Hippocampal formation (tissue), 2 donors: ENCODE results near the gene FJX1.

ENCODE experiments used
- DNase-seq, 2 donors: peaks; one replicate each; lab custom pipeline; 2025; lab: John Stamatoyannopoulos, UW

The FJX1 gene

DNA sequence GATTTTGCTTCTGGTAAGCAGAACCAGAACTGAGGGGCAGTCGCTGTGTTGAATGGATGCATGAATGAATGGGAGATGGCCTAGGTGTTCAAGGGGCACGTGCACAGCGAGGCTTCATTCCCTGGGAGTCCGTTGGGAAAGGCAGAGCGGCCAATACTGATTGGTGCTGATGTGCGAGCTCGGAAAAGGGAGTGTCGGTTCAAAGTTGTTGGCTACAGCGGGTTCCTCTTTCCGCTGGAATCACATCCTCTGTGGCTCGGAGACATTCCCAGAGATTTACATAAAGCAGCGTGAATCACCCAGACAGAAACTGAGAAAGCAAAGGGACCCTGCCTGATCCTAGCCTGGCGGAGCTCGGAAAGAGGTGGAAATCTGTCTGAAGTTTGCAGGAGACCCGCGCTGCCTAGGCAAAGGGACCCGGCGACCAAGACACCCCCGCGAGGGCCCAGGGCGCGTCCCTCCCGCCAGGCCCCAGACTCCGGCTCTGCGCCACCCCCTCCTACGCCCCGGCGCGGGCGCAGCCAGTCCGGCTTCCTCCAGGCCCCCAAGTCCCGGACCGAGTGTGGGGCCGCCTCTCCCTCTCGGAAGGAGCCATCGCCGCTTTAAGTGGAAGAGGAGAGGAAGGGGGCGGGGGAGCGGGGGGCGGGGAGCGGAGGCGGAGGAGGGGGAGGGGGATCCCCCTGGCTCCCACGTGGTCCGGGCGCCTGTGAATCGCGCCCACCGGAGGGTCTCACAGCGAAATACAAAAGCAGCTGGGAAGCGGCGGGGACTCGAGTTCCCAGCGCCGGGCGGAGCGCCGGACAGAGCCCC is at the start of gene FJX1:
TSS of gene FJX1 (plus strand) at position 774 of the 810 bp plus-strand sequence. CDS start 177 bp downstream, outside the sequence.
- peak; percentile 48 to 56 for DNase-seq

DNA sequence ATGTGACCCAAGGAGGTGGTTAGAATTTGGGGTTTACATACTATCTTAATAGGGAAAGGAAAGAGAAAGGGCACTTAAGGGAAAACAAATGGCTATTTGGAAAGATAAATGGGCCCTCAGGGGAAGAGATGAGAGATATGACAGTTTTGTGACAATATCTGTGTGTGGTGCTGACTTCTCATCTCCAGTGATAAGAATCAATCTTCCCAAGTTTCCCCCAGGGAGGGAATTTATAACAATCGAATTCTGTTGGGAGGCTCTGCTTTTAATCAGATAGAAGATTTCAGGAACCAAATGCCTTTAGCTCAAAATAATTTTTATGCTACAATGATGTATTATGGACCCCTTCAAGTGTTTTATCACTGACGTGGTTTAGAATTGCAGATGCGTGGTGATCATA is 46.6 kb upstream of the FJX1 start:
- no peak for DNase-seq

- DNase-seq, result no peak
These were observed 38.5 kb upstream of the FJX1 start for GRCh38 chr11:35579557-35580396.

DNA sequence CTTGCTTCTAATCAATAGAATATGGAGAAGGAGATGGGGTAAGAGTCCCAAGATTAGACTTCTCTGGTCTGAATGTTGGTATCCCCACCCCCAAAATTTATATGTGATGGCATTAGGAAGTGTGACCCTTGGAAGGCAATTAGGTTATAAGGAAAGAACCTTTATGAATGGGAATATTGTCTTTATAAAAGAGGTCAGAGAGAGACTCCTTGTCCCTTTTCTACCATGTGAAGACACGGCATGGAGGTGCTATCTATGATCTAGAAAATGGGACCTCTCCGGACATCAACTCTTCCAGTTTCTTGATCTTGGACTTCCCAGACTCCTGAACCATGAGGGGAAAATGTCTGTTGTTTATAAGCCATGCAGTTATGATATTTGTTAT is 37.9 kb upstream of the FJX1 start:
- no peak for DNase-seq

DNA sequence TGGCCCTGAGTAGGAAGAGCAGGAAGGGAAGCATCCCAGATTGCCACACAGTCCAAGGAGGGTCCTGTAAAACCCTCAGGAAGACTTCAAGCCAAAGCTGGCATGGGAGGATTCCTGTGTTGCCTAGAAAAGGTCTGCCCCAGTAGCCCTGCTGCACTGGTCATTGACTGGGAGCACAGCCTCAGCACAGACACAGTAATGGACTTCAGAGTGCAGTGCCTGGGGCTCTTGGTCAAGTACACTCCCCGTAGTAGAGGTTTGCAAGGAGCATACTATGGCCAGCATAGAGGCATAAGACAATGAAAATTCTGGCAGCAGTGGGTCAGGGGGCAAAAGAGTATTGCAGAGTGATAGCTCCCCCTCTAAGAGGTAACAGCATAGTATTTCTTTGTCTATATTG is 36.2 kb upstream of the FJX1 start:
- DNase-seq, result no peak

GRCh38 chr11:35583126-35583525 is 35.1 kb upstream of the FJX1 start:
- DNase-seq, result no peak

- no peak for DNase-seq
These were observed 34.4 kb upstream of the FJX1 start for GRCh38 chr11:35583843-35584242.

GRCh38 chr11:35584321-35584720 is 33.9 kb upstream of the FJX1 start:
- DNase-seq, result no peak

DNA sequence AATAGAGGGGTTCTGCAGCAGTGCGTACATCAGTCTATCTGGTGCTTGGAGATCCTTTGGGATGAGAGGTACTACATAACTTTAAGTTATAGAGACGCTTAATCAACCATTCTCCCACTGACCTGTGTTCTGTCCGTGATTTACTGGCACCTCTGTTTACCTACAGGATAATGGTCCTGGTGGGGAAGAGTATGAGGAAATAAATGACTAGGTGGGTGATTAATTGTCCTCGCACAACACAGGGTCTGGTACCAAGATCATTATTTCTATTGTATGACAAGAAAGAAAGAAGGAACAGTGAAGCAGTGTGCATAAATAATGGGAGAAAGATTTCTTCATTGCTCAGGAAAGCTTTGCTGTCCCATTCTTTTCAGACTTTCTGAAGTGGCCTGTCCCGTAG is 32.8 kb upstream of the FJX1 start:
- no peak for DNase-seq

- no peak for DNase-seq
These were observed 32.0 kb upstream of the FJX1 start for GRCh38 chr11:35586222-35586621.

GRCh38 chr11:35587972-35588371 is 30.3 kb upstream of the FJX1 start:
- DNase-seq, result no peak

GRCh38 chr11:35588627-35589026 is 29.6 kb upstream of the FJX1 start:
- no peak for DNase-seq

- DNase-seq, result no peak
These were observed 29.0 kb upstream of the FJX1 start for GRCh38 chr11:35589281-35589680.

- DNase-seq, result no peak
These were observed 27.8 kb upstream of the FJX1 start for GRCh38 chr11:35590412-35590811.

- no peak for DNase-seq
These were observed 25.1 kb upstream of the FJX1 start for GRCh38 chr11:35593143-35593542.

- DNase-seq, result no peak
These were observed 23.6 kb upstream of the FJX1 start for GRCh38 chr11:35594680-35595079.

DNA sequence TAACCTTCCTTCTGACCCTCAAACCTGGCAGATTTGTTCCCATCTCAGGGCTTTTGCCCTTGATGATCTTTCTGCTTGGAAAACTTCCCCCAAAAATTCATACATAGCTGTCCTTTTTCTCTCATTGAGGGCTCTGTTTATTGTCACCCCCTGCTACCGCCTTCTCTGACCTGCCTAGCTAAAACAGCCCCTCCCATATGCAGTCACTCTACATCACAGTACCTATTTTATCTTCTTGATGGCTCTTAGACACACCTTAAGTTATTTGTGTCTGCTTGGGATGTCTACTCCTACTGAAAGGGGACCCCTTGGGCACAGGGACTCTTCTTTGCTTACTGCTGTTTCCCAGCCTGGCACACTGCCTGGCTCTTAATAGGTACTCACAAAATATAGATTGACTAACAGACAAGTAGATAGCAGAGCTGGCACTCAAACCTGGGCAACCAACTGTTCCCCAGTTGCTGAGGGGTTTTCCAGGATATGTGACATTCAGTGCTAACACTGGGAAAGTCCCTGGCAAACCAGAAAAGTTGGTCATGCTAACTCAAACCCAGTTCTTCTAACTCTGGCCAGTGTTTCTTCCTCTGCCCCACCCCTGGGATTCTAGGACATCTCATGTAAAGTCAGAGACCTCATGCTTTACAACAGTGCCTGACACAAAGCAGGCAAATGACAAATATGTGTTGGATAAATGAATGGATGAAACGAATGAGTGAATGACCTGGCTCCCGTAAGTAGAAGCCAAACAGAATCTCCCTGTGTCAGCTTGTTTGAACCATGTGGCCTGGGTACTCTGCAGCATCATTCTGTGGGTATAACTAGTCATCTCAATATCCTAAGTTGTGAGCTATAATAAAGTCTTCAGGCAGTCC is 19.8 kb upstream of the FJX1 start:
- DNase-seq, result no peak

DNA sequence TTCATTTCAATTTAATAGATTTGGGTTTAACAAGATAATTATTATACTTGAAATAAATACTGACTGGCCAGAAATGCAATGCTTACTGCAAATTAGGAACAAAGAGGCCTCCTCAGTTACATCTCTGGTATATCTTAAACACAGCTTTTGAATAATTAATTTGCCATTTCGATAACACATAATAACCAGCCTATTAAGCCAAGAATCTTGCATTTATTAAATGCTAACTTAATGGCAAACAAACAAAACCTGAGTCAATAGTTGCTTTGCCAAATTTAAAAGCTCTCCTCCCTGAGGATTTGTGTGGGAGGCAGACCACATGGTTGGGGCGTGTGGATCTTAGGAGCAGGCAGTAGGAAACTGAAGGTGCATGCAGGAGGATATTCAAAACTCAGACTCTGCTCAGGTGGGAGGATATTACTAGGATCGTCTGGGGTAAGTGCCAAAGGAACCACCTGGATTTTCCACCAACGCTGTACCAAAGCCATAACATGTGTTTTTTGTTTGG is 17.9 kb upstream of the FJX1 start:
- DNase-seq, result no peak

- DNase-seq, result no peak
These were observed 16.0 kb upstream of the FJX1 start for GRCh38 chr11:35602160-35602793.

GRCh38 chr11:35602979-35603378 is 15.3 kb upstream of the FJX1 start:
- no peak for DNase-seq

- DNase-seq, result peak; percentile 34 to 65
These were observed 12.6 kb upstream of the FJX1 start for GRCh38 chr11:35605706-35606105.
